ENCODE results near the gene UBE2R2.
A peak's percentile ranks its signal among the peaks of the same experiment; 100 is the strongest.
"Not testable (repeated sequence)": the region's sequence is repeated elsewhere in the genome, so short reads cannot be mapped to it uniquely, and the experiment has no call there.

Gene UBE2R2

GRCh38 chr9:33816327-33817252 is at the start of gene UBE2R2:
TSS of gene UBE2R2 (plus strand) at chr9:33817160. CDS start at chr9:33817758, 598 bp downstream.
- peak; percentile 97 for DNase-seq (ENCODE audit: low spot score)

- DNase-seq (ENCODE audit: low spot score): peak; percentile 8
These were observed 46.6 kb upstream of the UBE2R2 start for GRCh38 chr9:33770156-33770880.

GRCh38 chr9:33773135-33773534 is 43.8 kb upstream of the UBE2R2 start:
- not testable (repeated sequence) for DNase-seq (ENCODE audit: low spot score)

GRCh38 chr9:33774074-33774659 is 42.8 kb upstream of the UBE2R2 start:
- DNase-seq (ENCODE audit: low spot score): not testable (repeated sequence)

GRCh38 chr9:33776578-33776977 is 40.4 kb upstream of the UBE2R2 start:
- DNase-seq (ENCODE audit: low spot score): no peak

GRCh38 chr9:33778700-33779351 is 38.1 kb upstream of the UBE2R2 start:
- DNase-seq (ENCODE audit: low spot score): peak; percentile 44

GRCh38 chr9:33780276-33780675 is 36.7 kb upstream of the UBE2R2 start:
- DNase-seq (ENCODE audit: low spot score): no peak

- no peak for DNase-seq (ENCODE audit: low spot score)
These were observed 35.2 kb upstream of the UBE2R2 start for GRCh38 chr9:33781736-33782135.

GRCh38 chr9:33782395-33783152 is 34.4 kb upstream of the UBE2R2 start:
- peak; percentile 7 for DNase-seq (ENCODE audit: low spot score)

GRCh38 chr9:33785914-33786313 is 31.0 kb upstream of the UBE2R2 start:
- DNase-seq (ENCODE audit: low spot score): no peak

- no peak for DNase-seq (ENCODE audit: low spot score)
These were observed 30.3 kb upstream of the UBE2R2 start for GRCh38 chr9:33786681-33787080.

- DNase-seq (ENCODE audit: low spot score): no peak
These were observed 29.1 kb upstream of the UBE2R2 start for GRCh38 chr9:33787839-33788238.

GRCh38 chr9:33789429-33789828 is 27.5 kb upstream of the UBE2R2 start:
- DNase-seq (ENCODE audit: low spot score): not testable (repeated sequence)

GRCh38 chr9:33791117-33791516 is 25.8 kb upstream of the UBE2R2 start:
- DNase-seq (ENCODE audit: low spot score): peak; percentile 5

- not testable (repeated sequence) for DNase-seq (ENCODE audit: low spot score)
These were observed 23.5 kb upstream of the UBE2R2 start for GRCh38 chr9:33793496-33793895.

- DNase-seq (ENCODE audit: low spot score): no peak
These were observed 22.4 kb upstream of the UBE2R2 start for GRCh38 chr9:33794560-33794959.

GRCh38 chr9:33795281-33795680 is 21.7 kb upstream of the UBE2R2 start, which contains the start of gene PRSS3:
TSS of gene PRSS3 (plus strand) at chr9:33795561. CDS start at chr9:33795574, 13 bp downstream.
- DNase-seq (ENCODE audit: low spot score): no peak

GRCh38 chr9:33795819-33796218 is 21.1 kb upstream of the UBE2R2 start:
- no peak for DNase-seq (ENCODE audit: low spot score)

- not testable (repeated sequence) for DNase-seq (ENCODE audit: low spot score)
These were observed 20.3 kb upstream of the UBE2R2 start for GRCh38 chr9:33796679-33797078.

GRCh38 chr9:33797837-33798236 is 19.1 kb upstream of the UBE2R2 start:
- no peak for DNase-seq (ENCODE audit: low spot score)

- DNase-seq (ENCODE audit: low spot score): no peak
These were observed 18.4 kb upstream of the UBE2R2 start for GRCh38 chr9:33798545-33798944.
